ENCODE measurements around the gene ATP9B.

Gene ATP9B

DNA sequence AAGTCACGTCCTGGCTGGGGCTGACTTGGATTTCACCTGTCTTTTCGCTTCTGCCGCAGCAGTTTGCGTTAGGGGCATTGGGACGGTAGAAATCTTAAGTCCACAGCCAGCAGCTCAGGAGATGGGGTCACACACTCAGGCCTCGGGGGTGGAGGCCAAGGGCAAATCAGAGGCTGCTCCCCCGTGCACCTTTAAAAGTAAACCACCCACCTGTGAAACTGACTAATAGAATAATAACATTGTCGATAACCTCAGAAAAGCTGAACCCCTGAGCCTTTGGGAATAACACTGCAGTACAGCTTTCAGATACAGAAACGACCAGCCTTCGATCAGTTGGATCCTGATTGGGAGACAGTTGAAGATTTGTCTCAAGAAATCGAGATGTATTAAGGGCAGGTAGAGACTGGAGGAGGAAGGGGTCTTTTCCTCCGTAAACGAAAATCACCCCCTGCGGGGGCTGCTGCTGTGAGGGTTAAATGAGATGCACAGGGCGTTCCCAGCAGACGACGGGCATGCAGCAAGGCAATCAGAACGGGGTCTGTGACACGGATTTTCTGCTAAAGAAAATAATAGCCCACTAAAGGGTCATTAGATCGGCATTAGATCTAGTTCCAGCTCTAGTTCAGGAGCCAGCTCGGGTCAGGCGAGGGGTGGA lies 310.2 kb downstream of the ATP9B start:
- no peaks in the 10 kb centered on the region for H3K4me1 ChIP-seq (ENCODE audit: insufficient read depth, low read length)
- H3K4me3 ChIP-seq (ENCODE audit: low read length), result no peak overlapping the region
- H3K27me3 ChIP-seq (ENCODE audit: insufficient read depth, low read length), result no peaks in the 10 kb centered on the region
- no peaks in the 10 kb centered on the region for H3K9me3 ChIP-seq (ENCODE audit: low read length)
- H3K36me3 ChIP-seq (ENCODE audit: insufficient read depth, low read length), result peaks cover 13% of the 10 kb centered on the region
- no peak overlapping the region for H2AFZ ChIP-seq (ENCODE audit: low read depth, low read length)

DNA sequence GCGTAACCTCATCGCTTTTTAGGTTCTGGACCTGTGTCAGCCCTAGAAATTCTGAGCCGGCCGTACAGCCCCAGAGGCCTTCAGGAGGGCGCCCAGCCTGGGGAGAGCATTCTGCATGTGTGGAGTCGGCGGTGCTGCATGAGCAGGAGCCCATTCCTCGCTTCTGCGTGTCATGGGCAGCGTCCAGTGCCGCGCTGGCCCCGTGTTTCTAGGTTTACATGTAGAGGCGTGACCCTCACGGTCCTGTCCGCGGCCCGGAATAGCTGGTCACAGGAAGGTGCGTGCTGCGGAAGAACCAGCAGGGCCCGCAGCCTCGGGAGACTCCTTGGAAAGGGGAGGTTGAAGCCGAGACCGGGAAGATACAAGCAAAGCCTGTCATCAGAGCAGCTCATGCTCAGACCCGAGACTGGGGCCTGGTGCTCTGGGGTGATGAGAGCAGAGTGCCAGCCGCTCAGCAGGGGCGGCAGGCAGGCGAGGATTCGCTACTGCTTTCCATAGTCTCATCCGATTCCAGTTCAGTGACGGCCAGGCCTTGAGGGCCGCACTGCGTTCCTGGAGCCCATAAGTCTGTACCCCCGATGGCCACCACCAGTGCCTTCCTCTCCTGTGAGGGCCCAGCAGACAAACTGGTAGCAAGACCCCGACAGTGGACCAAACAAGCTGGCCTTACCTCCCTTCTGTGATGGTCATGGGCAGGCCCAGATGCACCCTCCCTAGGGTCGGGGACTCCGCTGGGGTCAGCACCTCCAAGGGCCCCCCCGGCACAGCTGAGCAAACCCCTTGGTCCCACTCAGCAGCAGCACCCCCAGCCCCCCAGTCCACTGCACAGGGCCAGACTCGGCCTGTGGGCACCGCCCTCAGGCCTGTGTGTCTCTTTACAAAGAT lies 311.0 kb downstream of the ATP9B start:
- H3K36me3 ChIP-seq (ENCODE audit: insufficient read depth, low read length), result peaks cover 10% of the 10 kb centered on the region
- H3K27me3 ChIP-seq (ENCODE audit: insufficient read depth, low read length), result no peaks in the 10 kb centered on the region
- H3K4me3 ChIP-seq (ENCODE audit: low read length), result no peak overlapping the region
- H3K9me3 ChIP-seq (ENCODE audit: low read length), result no peaks in the 10 kb centered on the region
- no peaks in the 10 kb centered on the region for H3K4me1 ChIP-seq (ENCODE audit: insufficient read depth, low read length)
- no peak overlapping the region for H2AFZ ChIP-seq (ENCODE audit: low read depth, low read length)

DNA sequence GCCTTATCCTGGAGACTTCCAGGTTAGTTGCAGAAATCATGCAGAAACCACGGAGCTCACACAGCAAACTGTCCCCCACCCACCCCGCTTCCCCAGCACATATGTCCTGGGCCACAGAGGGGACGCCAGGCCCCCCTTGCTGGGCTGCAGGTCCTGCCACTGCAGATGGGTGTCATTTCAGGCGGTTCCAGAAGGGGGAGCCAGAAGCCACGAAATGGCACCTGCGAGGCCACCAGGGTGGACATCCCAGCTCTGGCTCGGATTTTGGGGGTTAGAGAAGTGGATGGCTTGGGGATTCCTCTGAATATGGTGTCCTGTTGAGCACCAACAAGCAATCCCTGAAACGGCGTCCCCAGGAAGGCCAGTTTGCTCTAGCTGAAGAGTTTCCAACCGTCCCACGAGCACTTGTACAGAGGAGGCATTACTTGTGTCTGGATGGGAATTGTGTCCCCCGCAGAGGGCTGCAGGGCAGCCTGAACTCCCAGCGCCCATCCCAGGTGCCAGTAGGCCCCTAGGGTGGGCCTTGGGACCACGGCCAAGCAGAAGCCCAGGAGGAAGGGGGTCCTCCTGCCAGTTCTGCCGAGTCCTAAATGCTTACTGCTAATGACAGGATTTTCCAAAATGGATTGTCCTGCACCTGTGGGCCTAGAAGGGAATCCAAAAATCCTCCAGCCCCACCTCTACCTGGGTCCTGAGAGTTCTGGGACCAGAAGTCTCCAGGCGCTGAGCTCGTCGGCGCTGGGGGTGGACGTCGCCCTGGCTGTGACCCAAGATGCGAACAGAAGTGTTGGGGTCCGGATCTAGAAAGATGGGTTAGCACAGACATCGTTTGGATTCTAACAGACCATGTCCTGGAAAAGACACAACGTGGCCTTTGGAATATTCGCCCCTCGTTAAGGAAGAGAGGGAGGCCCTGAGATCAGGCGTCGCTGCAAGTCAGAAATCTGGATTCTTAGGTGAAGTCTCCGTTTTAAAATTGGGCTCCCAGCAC lies 311.9 kb downstream of the ATP9B start:
- Histone ChIP-seq H2AFZ (ENCODE audit: low read depth, low read length) (no peak overlapping the region), H3K4me1 (ENCODE audit: insufficient read depth, low read length) (peaks cover 7% of the 10 kb centered on the region), H3K9me3 (ENCODE audit: low read length) (no peaks in the 10 kb centered on the region), H3K27me3 (ENCODE audit: insufficient read depth, low read length) (no peaks in the 10 kb centered on the region), H3K4me3 (ENCODE audit: low read length) (no peak overlapping the region), H3K36me3 (ENCODE audit: insufficient read depth, low read length) (peaks cover 10% of the 10 kb centered on the region)

- Histone ChIP-seq H3K9me3 (ENCODE audit: low read length) (no peaks in the 10 kb centered on the region), H3K4me1 (ENCODE audit: insufficient read depth, low read length) (peaks cover 7% of the 10 kb centered on the region), H3K27me3 (ENCODE audit: insufficient read depth, low read length) (no peaks in the 10 kb centered on the region), H3K4me3 (ENCODE audit: low read length) (no peak overlapping the region), H2AFZ (ENCODE audit: low read depth, low read length) (no peak overlapping the region), H3K36me3 (ENCODE audit: insufficient read depth, low read length) (peaks cover 10% of the 10 kb centered on the region)
These were observed 312.7 kb downstream of the ATP9B start for GRCh38 chr18:79381811-79382311.

- H3K4me3 ChIP-seq (ENCODE audit: low read length), result no peak overlapping the region
- no peaks in the 10 kb centered on the region for H3K27me3 ChIP-seq (ENCODE audit: insufficient read depth, low read length)
- peaks cover 4% of the 10 kb centered on the region for H3K36me3 ChIP-seq (ENCODE audit: insufficient read depth, low read length)
- H3K9me3 ChIP-seq (ENCODE audit: low read length), result no peaks in the 10 kb centered on the region
- H3K4me1 ChIP-seq (ENCODE audit: insufficient read depth, low read length), result peaks cover 7% of the 10 kb centered on the region
- no peak overlapping the region for H2AFZ ChIP-seq (ENCODE audit: low read depth, low read length)
These were observed 313.6 kb downstream of the ATP9B start for GRCh38 chr18:79382681-79383387.

DNA sequence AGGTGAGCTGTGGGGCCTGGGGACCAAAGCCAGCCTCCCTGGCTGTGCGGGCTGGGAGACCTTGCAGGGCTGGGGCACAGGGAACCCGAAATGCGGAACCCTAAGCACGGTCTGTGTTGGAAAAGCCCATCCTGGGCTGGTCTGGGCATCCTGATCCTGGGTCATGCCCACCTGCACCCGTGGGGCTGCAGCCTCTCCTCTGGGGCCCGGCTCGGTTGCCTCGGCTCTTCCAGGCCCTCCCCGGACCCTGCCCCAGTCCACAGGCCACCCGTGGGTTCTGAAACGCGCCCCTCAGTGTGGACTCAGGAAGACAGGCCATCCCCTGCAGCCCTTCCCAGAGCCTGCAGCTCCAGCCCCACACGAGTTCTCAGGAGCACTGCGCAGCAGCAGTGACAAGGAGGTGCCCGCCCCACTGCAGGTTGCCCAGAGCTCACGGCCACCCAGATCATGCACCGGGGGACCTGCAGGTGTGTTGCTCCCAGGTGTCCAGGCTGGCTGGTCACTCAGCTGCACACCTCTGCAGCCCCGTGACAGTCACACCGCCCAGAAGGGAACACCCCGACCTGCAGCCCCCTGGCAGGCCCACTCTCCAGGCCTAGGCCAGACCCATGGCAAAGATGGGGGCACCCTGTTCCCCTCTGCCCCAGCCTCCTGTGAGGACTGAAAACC lies 314.3 kb downstream of the ATP9B start:
- H3K27me3 ChIP-seq (ENCODE audit: insufficient read depth, low read length), result no peaks in the 10 kb centered on the region
- peaks cover 7% of the 10 kb centered on the region for H3K4me1 ChIP-seq (ENCODE audit: insufficient read depth, low read length)
- H2AFZ ChIP-seq (ENCODE audit: low read depth, low read length), result no peak overlapping the region
- H3K4me3 ChIP-seq (ENCODE audit: low read length), result no peak overlapping the region
- no peaks in the 10 kb centered on the region for H3K9me3 ChIP-seq (ENCODE audit: low read length)
- H3K36me3 ChIP-seq (ENCODE audit: insufficient read depth, low read length), result no peaks in the 10 kb centered on the region

- H3K4me1 ChIP-seq (ENCODE audit: insufficient read depth, low read length), result peaks cover 7% of the 10 kb centered on the region
- no peaks in the 10 kb centered on the region for H3K36me3 ChIP-seq (ENCODE audit: insufficient read depth, low read length)
- no peaks in the 10 kb centered on the region for H3K9me3 ChIP-seq (ENCODE audit: low read length)
- no peaks in the 10 kb centered on the region for H3K27me3 ChIP-seq (ENCODE audit: insufficient read depth, low read length)
- no peak overlapping the region for H3K4me3 ChIP-seq (ENCODE audit: low read length)
- no peak overlapping the region for H2AFZ ChIP-seq (ENCODE audit: low read depth, low read length)
These were observed 315.1 kb downstream of the ATP9B start for GRCh38 chr18:79384151-79384807.

GRCh38 chr18:79384834-79385233 lies 315.6 kb downstream of the ATP9B start:
- Histone ChIP-seq H3K27me3 (ENCODE audit: insufficient read depth, low read length) (no peaks in the 10 kb centered on the region), H3K4me3 (ENCODE audit: low read length) (no peak overlapping the region), H3K9me3 (ENCODE audit: low read length) (no peaks in the 10 kb centered on the region), H3K36me3 (ENCODE audit: insufficient read depth, low read length) (no peaks in the 10 kb centered on the region), H3K4me1 (ENCODE audit: insufficient read depth, low read length) (peaks cover 7% of the 10 kb centered on the region), H2AFZ (ENCODE audit: low read depth, low read length) (no peak overlapping the region)

DNA sequence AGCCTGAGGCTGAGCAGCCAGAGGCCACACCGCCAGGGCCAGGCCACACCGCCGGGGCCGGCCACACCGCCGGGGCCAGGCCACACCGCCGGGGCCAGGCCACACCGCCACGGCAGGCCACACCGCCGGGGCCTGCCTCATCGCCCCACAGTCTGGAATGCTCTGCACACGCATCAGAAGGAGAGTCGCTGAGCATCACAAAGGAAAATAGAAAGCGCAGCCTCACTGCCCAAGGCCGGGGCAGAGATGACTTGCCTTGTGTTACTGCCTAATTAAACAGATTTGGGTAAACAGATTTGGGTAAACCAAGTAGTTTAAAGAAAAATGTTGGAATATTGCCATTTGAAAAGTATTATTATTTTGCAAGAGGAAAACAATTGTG lies 316.1 kb downstream of the ATP9B start:
- Histone ChIP-seq H3K27me3 (ENCODE audit: insufficient read depth, low read length) (no peaks in the 10 kb centered on the region), H3K4me1 (ENCODE audit: insufficient read depth, low read length) (peaks cover 7% of the 10 kb centered on the region), H3K9me3 (ENCODE audit: low read length) (no peaks in the 10 kb centered on the region), H3K4me3 (ENCODE audit: low read length) (no peak overlapping the region), H3K36me3 (ENCODE audit: insufficient read depth, low read length) (no peaks in the 10 kb centered on the region), H2AFZ (ENCODE audit: low read depth, low read length) (no peak overlapping the region)

DNA sequence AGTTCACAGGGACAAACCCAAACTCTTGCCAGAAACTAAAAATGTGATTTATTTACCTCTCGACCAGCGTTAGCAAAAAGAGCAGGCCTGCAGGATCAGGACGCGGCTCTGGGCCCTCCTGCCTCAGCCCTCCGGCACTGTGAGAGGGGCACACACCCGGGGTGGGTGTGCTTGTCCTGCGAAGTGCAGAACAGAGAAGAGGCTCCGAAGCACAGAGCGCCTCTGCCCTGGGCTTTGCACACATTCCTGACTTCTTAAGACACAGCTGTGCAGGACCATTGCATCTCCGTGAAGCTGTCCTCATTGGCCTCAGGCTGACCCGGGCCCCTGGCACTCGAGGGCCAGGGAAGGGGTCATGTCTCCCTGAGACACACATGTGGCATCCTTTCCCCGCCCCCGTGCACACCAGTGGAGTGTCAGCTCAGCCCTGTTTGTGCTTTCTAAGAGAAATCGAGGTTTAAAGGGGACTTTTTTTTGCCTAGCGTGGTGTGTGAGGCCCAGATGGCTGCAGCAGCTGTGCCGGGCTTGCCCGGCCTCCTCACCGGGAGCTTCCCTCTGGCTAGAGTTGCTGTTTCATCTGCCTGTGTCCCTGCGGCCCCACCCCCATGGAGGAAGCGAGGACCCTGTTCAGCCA lies 316.6 kb downstream of the ATP9B start:
- Histone ChIP-seq H2AFZ (ENCODE audit: low read depth, low read length) (no peak overlapping the region), H3K9me3 (ENCODE audit: low read length) (no peaks in the 10 kb centered on the region), H3K27me3 (ENCODE audit: insufficient read depth, low read length) (peaks cover 4% of the 10 kb centered on the region), H3K36me3 (ENCODE audit: insufficient read depth, low read length) (no peaks in the 10 kb centered on the region), H3K4me1 (ENCODE audit: insufficient read depth, low read length) (peaks cover 7% of the 10 kb centered on the region), H3K4me3 (ENCODE audit: low read length) (no peak overlapping the region)

DNA sequence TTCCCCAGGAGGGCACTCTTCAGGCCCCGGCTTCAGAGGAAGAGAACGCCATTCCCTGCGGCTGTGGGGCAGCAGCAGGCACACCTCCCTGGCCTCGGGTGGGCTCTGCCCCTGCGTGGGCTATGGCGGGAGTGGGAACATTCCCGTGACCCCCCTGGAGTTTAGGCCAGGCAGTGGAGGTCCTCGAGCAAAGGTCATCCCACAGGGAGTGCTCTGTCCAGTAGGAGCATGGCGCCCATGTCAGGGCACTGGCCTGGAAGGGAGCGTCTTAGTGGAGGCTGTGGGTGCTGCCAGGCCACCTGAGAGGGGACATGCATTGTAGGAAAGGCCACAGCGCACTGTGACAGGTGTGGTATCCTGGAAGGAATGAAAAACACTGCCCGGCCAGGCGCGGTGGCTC lies 317.4 kb downstream of the ATP9B start:
- Histone ChIP-seq H2AFZ (ENCODE audit: low read depth, low read length) (no peak overlapping the region), H3K36me3 (ENCODE audit: insufficient read depth, low read length) (no peaks in the 10 kb centered on the region), H3K4me1 (ENCODE audit: insufficient read depth, low read length) (peaks cover 7% of the 10 kb centered on the region), H3K9me3 (ENCODE audit: low read length) (no peaks in the 10 kb centered on the region), H3K27me3 (ENCODE audit: insufficient read depth, low read length) (peaks cover 9% of the 10 kb centered on the region), H3K4me3 (ENCODE audit: low read length) (no peak overlapping the region)
